ENCODE data around the gene SERPINE1.
"Not testable (repeated sequence)": the region's sequence is repeated elsewhere in the genome, so short reads cannot be mapped to it uniquely, and the experiment has no call there.

SERPINE1 gene

DNA sequence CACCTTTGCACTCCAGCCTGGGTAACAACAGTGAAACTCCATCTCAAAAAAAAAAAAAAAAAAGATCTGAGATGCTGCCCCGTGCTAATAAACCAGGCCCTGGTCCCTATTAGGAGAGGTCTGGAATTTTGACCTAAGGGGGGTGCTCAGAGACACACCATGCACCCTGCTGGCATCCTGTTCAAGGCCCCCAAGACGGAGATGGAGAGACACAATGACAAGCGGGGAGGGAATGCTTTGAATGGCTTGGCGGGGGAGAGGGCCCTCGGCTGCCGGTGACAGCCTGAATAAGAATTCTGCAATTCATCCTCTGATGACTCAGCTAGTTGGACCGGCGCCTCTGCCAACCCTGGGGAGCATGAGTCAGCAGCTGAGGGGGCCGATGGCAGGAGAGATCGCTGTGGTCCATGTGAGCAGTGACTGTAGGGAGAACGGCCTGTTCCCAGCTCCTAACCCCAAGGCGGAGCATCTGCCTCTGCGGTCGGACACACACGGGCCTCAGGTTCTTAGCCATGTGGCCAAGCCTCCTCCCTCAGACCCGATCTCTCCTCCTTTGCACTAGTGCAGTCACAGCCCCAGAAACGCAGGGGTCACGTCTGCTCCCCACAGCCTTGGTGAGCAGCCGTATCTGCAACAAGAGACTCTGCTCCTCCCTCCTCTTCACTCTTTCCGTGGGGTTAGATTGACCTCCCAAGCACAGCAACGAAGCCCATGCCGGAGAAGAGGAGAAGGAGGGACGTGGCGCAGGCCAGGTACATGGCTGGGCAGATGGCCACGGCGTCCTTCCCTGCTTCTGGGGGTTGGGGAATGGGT is 26.7 kb upstream of the SERPINE1 start:
- no peaks in the 10 kb centered on the region for H3K36me3 ChIP-seq (ENCODE audit: control insufficient read depth, low read length)
- no peaks in the 10 kb centered on the region for H3K9me2 ChIP-seq (replicated peaks; ENCODE audit: control insufficient read depth, low read length)
- H3K27ac ChIP-seq (ENCODE audit: low read depth, low read length): no peak overlapping the region
- no peaks in the 10 kb centered on the region for H3F3A ChIP-seq (ENCODE audit: control insufficient read depth, insufficient read depth)
- H3K4me3 ChIP-seq (ENCODE audit: low read length): no peak overlapping the region
- no peaks in the 10 kb centered on the region for H4K20me1 ChIP-seq (ENCODE audit: control insufficient read depth, insufficient read depth, low read depth, low read length)
- H3K4me2 ChIP-seq (ENCODE audit: low read length): no peak overlapping the region
- H3K79me2 ChIP-seq (ENCODE audit: control insufficient read depth, low read length): no peaks in the 10 kb centered on the region
- peaks cover 21% of the 10 kb centered on the region for H3K27me3 ChIP-seq (ENCODE audit: control insufficient read depth, low read length)
- TF ChIP-seq, protein P1, sequence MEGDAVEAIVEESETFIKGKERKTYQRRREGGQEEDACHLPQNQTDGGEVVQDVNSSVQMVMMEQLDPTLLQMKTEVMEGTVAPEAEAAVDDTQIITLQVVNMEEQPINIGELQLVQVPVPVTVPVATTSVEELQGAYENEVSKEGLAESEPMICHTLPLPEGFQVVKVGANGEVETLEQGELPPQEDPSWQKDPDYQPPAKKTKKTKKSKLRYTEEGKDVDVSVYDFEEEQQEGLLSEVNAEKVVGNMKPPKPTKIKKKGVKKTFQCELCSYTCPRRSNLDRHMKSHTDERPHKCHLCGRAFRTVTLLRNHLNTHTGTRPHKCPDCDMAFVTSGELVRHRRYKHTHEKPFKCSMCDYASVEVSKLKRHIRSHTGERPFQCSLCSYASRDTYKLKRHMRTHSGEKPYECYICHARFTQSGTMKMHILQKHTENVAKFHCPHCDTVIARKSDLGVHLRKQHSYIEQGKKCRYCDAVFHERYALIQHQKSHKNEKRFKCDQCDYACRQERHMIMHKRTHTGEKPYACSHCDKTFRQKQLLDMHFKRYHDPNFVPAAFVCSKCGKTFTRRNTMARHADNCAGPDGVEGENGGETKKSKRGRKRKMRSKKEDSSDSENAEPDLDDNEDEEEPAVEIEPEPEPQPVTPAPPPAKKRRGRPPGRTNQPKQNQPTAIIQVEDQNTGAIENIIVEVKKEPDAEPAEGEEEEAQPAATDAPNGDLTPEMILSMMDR (IDR thresholded peaks at IDR 0.05; ENCODE audit: low read depth, low read length, poor library complexity, severe bottlenecking): no peak
- no peak for TF ChIP-seq EZH2phosphoT487 (IDR thresholded peaks at IDR 0.05; ENCODE audit: borderline replicate concordance, low read length)
- H3K4me1 ChIP-seq (ENCODE audit: control insufficient read depth, low read length): no peaks in the 10 kb centered on the region
- H3K9me3 ChIP-seq (ENCODE audit: control insufficient read depth, insufficient read depth, low read length): no peaks in the 10 kb centered on the region

DNA sequence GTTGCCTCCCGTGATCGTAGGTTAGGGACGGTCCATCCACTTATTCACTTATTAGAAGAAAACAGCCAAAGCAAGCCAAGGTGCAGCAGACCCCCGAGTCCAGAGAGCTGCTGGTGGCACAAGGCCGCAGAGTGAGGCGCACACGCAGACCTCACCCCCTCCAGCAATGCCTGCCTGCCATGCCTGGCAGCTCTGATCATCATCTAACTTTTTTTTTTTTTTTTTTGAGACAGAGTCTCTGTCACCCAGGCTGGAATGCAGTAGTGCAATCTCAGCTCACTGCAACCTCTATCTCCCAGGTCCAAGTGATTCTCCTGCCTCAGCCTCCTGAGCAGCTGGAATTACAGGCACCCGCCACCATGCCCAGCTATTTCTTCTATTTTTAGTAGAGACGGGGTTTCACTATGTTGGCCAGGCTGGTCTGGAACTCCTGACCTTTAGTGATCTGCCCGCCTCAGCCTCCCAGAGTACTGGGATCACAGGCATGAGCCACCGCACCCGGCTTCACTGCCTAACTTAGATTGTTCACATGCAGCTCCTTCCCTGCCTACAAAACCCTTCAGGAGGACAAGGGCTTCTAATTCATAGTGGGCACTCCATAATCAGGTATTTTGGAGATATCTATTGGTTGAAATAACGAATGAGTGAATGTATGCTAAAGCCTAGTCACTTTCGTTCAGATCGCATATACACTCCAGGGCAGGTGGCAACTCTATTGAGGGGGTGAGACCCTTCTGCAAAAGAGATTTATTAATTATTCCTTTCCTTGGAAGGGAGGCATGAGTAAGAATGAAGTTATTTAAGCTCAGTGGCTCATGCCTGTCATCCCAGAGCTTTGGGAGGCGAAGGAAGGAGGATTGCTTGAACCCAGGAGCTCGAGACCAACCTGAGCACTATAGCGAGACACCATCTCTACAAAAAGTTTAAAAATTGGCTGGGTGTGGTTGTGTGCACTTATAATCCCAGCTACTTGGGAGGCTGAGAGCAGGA is 25.8 kb upstream of the SERPINE1 start:
- no peak overlapping the region for H3K4me2 ChIP-seq (ENCODE audit: low read length)
- H4K20me1 ChIP-seq (ENCODE audit: control insufficient read depth, insufficient read depth, low read depth, low read length): no peaks in the 10 kb centered on the region
- TF ChIP-seq, protein P1 (IDR thresholded peaks at IDR 0.05; ENCODE audit: low read depth, low read length, poor library complexity, severe bottlenecking): no peak
- TF ChIP-seq EZH2phosphoT487 (IDR thresholded peaks at IDR 0.05; ENCODE audit: borderline replicate concordance, low read length): no peak
- no peaks in the 10 kb centered on the region for H3F3A ChIP-seq (ENCODE audit: control insufficient read depth, insufficient read depth)
- H3K9me3 ChIP-seq (ENCODE audit: control insufficient read depth, insufficient read depth, low read length): no peaks in the 10 kb centered on the region
- no peaks in the 10 kb centered on the region for H3K36me3 ChIP-seq (ENCODE audit: control insufficient read depth, low read length)
- H3K79me2 ChIP-seq (ENCODE audit: control insufficient read depth, low read length): no peaks in the 10 kb centered on the region
- H3K4me3 ChIP-seq (ENCODE audit: low read length): no peak overlapping the region
- peaks cover 23% of the 10 kb centered on the region for H3K27me3 ChIP-seq (ENCODE audit: control insufficient read depth, low read length)
- H3K4me1 ChIP-seq (ENCODE audit: control insufficient read depth, low read length): no peaks in the 10 kb centered on the region
- H3K9me2 ChIP-seq (replicated peaks; ENCODE audit: control insufficient read depth, low read length): no peaks in the 10 kb centered on the region
- no peak overlapping the region for H3K27ac ChIP-seq (ENCODE audit: low read depth, low read length)

DNA sequence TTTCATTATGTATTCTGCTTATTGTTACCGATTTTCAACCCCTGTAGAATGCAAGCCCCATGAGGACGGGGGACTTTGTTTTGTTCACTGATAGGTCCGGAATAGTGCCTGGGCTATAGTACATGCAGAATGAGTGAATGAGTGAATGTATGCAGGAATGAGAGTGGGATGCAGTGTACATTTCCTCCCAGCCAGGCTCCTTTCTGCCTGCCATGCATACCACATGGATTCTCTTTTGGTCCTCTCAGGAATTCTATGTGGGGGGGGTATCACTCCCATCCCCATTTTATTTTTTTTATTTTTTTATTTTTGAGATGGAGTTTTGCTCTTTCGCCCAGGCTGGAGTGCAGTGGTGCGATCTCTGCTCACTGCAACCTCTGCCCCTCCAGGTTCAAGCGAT is 24.9 kb upstream of the SERPINE1 start:
- Histone ChIP-seq H3K4me1 (ENCODE audit: control insufficient read depth, low read length) (no peaks in the 10 kb centered on the region), H3K27ac (ENCODE audit: low read depth, low read length) (no peak overlapping the region), H3K36me3 (ENCODE audit: control insufficient read depth, low read length) (no peaks in the 10 kb centered on the region), H3K9me3 (ENCODE audit: control insufficient read depth, insufficient read depth, low read length) (no peaks in the 10 kb centered on the region), H3K4me2 (ENCODE audit: low read length) (no peak overlapping the region), H3K27me3 (ENCODE audit: control insufficient read depth, low read length) (peaks cover 28% of the 10 kb centered on the region), H3F3A (ENCODE audit: control insufficient read depth, insufficient read depth) (no peaks in the 10 kb centered on the region), H3K9me2 (replicated peaks; ENCODE audit: control insufficient read depth, low read length) (no peaks in the 10 kb centered on the region), H3K79me2 (ENCODE audit: control insufficient read depth, low read length) (no peaks in the 10 kb centered on the region), H4K20me1 (ENCODE audit: control insufficient read depth, insufficient read depth, low read depth, low read length) (no peaks in the 10 kb centered on the region), H3K4me3 (ENCODE audit: low read length) (no peak overlapping the region)
- no peak for TF ChIP-seq EZH2phosphoT487 (IDR thresholded peaks at IDR 0.05; ENCODE audit: borderline replicate concordance, low read length)
- TF ChIP-seq, protein P1 (IDR thresholded peaks at IDR 0.05; ENCODE audit: low read depth, low read length, poor library complexity, severe bottlenecking): no peak

DNA sequence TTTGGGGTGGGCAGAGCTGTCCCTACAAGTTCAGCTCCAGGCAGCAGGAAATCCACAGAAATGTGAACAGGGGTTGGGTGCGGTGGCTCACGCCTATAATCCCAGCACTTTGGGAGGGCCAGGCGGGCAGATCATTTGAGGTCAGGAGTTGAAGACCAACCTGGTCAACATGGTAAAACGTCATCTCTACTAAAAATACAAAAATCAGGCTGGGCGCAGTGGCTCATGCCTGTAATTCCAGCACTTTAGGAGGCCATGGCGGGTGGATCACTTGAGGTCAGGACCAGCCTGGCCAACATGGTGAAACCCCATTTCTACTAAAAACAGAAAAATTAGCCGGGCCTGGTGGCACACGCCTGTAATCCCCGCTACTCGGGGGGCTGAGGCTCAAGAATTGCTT is 23.2 kb upstream of the SERPINE1 start:
- peaks cover 44% of the 10 kb centered on the region for H3K27me3 ChIP-seq (ENCODE audit: control insufficient read depth, low read length)
- not testable (repeated sequence) for H3K9me3 ChIP-seq (ENCODE audit: control insufficient read depth, insufficient read depth, low read length); H3K4me1 ChIP-seq (ENCODE audit: control insufficient read depth, low read length); H4K20me1 ChIP-seq (ENCODE audit: control insufficient read depth, insufficient read depth, low read depth, low read length); H3K27ac ChIP-seq (ENCODE audit: low read depth, low read length); H3F3A ChIP-seq (ENCODE audit: control insufficient read depth, insufficient read depth); H3K36me3 ChIP-seq (ENCODE audit: control insufficient read depth, low read length); H3K9me2 ChIP-seq (replicated peaks; ENCODE audit: control insufficient read depth, low read length); H3K79me2 ChIP-seq (ENCODE audit: control insufficient read depth, low read length); H3K4me3 ChIP-seq (ENCODE audit: low read length); H3K4me2 ChIP-seq (ENCODE audit: low read length)

Measured in DOHH2 (cell line).